Measurements from ENCODE around the gene MPEG1.

- TF ChIP-seq POLR2AphosphoS5 (IDR thresholded peaks at IDR 0.05; ENCODE audit: low read depth, low read length) (no peak), SIN3A (IDR thresholded peaks at IDR 0.05; ENCODE audit: borderline replicate concordance, insufficient read depth, low read depth, low read length) (no peak), TCF7L2 (IDR thresholded peaks at IDR 0.05; ENCODE audit: low read depth, low read length) (no peak), REST (IDR thresholded peaks at IDR 0.05; ENCODE audit: insufficient read depth in 1 of 2, low read depth in 2 of 2, low read length in 1 of 2) (no peak)
- TF ChIP-seq, protein P1, sequence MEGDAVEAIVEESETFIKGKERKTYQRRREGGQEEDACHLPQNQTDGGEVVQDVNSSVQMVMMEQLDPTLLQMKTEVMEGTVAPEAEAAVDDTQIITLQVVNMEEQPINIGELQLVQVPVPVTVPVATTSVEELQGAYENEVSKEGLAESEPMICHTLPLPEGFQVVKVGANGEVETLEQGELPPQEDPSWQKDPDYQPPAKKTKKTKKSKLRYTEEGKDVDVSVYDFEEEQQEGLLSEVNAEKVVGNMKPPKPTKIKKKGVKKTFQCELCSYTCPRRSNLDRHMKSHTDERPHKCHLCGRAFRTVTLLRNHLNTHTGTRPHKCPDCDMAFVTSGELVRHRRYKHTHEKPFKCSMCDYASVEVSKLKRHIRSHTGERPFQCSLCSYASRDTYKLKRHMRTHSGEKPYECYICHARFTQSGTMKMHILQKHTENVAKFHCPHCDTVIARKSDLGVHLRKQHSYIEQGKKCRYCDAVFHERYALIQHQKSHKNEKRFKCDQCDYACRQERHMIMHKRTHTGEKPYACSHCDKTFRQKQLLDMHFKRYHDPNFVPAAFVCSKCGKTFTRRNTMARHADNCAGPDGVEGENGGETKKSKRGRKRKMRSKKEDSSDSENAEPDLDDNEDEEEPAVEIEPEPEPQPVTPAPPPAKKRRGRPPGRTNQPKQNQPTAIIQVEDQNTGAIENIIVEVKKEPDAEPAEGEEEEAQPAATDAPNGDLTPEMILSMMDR (IDR thresholded peaks at IDR 0.05): no peak
Observed at GRCh38 chr11:59185386-59185945, 27.3 kb downstream of the MPEG1 start.

Measured in Panc1 (cell line).